Tibial nerve (tissue), 4 donors: ENCODE data around the gene PSMG4.

Experiments used
- CTCF ChIP-seq, 5 experiments: fragments of 200-600 bp in 3 of 5; fragments of 450-650 bp in 2 of 5; sonication (generic) in 3 of 5; IDR thresholded peaks; one replicate each; pipeline ENCODE4 v1.5.1; 2016 to 2019; ENCODE audit warnings: antibody characterized with exemption in 5 of 5, mild to moderate bottlenecking in 3 of 5, moderate library complexity in 2 of 5
- EP300 ChIP-seq, 2 donors: sonication (generic); formaldehyde crosslinking; IDR thresholded peaks; one replicate each; pipeline ENCODE4 v1.6.1; 2017; ENCODE audit warnings: antibody characterized with exemption in 2 of 2, mild to moderate bottlenecking in 1 of 2

DNA sequence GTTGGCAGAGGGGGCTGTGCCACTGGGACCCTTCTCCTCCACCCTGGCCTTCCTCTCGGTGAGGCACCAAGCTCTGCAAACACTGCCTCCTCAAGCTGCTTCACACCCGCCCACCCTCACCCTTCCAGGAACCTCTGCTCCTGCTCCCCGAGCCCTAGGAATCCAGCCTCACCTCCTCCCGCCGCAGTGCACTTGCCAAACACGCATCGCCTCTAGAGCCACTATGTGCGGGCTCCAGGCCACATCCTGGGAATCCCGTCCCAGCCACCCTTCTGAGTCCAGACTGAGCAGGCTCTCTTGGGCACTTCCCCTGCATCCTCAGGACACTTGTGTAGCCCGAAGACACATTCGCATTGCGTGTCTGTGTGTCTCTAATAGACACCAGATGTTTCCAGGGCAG lies 18.5 kb downstream of the PSMG4 start:
- TF ChIP-seq EP300 (IDR thresholded peaks at IDR 0.05) (no peak), CTCF (IDR thresholded peaks at IDR 0.05) (no peak)
